PC-3 (cell line): ENCODE results near the gene NMNAT2.

ENCODE experiments used
- EZH2 ChIP-seq: fragments of 300-600 bp; sonication (generic); IDR thresholded peaks from one replicate; pipeline ENCODE4 v1.6.1; 2017; ENCODE audit warnings: antibody characterized with exemption, mild to moderate bottlenecking, low read length; ENCODE audit not compliant: unreplicated experiment
- TF ChIP-seq, protein P1 (sequence below): fragments of 300-600 bp; sonication (generic); conservative IDR thresholded peaks from 2 replicates; pipeline ENCODE4 v1.5.1; 2017; ENCODE audit warnings: antibody characterized with exemption, low read depth, mild to moderate bottlenecking, low read length

DNA sequence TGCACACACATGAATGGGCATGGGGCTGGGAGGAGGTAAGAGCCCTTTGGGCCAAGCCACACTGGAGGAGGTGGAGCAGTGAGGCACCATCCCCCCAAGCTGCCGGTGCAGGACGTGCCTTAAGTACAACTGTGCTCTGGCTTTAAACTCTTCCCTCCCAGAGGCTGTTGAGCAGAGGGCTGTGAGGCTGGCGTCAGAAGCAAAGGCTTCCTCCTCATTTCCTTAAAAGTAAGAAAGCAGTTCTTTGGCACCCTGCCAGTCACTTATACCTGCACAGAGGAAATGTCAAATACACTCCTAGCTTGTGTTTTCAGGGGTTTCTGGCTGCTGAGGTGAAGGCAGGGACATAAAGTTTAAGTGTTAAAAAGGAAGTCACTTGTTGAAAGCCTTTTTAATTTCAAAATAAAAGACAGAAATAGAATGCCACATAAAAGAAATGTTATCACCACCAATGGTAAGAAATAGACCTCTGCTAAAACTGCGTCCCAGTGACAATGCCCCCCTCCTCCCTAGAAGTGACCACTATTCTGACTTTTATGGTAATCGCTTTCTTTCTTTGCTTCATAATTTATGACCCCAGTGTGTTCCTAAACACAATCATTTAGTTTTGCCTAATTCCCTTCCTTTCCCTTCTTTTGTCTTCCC is 199.1 kb downstream of the NMNAT2 start:
- TF ChIP-seq, protein P1, sequence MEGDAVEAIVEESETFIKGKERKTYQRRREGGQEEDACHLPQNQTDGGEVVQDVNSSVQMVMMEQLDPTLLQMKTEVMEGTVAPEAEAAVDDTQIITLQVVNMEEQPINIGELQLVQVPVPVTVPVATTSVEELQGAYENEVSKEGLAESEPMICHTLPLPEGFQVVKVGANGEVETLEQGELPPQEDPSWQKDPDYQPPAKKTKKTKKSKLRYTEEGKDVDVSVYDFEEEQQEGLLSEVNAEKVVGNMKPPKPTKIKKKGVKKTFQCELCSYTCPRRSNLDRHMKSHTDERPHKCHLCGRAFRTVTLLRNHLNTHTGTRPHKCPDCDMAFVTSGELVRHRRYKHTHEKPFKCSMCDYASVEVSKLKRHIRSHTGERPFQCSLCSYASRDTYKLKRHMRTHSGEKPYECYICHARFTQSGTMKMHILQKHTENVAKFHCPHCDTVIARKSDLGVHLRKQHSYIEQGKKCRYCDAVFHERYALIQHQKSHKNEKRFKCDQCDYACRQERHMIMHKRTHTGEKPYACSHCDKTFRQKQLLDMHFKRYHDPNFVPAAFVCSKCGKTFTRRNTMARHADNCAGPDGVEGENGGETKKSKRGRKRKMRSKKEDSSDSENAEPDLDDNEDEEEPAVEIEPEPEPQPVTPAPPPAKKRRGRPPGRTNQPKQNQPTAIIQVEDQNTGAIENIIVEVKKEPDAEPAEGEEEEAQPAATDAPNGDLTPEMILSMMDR = no peak
- no peak for TF ChIP-seq EZH2
